Embryonic facial prominence (tissue), 1 donor: ENCODE measurements around the gene TBC1D28.
"Not testable (repeated sequence)": the region's sequence is repeated elsewhere in the genome, so short reads cannot be mapped to it uniquely, and the experiment has no call there.

Experiments used
- DNase-seq: peaks from one replicate; pipeline ENCODE4 v3.0.0-alpha.2; 2016; ENCODE audit errors: extremely low spot score

The TBC1D28 gene

DNA sequence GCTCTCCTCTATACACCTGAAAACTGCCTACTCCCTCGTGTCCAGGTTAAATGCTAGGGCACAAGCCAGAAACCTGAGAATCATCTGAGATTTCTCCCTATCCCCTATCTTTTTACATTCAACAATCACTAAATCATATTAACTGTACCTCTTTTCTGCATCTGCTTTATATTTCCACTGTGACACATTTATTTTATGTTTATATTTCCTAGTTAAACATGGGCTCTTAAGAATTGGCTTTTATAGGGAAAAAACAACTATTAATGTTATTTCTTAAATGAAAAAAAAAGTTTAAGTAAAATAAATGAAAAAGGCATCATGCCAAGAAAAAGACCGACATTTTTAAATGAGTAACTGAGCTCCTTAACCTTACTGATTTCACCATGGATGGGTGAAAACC is 26.6 kb downstream of the TBC1D28 start:
- DNase-seq, result not testable (repeated sequence)

DNA sequence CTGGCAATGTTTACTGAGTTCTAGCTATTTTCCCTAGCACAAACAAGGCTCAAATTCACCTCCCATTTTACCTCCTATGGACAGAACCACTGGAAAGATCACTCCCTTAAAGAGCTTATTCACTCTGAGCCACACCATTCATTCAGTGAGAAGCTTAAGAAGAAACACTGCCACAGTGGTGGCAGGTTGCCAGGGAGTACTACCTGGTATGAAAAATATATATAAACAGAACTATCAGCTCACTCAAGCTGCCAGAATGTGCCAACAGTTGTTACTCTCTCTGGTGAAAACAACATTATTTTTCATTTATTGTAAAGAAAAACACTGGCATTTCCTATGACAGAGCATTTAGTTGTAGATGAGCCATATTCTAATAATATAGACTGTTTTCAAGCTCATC is 31.2 kb downstream of the TBC1D28 start:
- not testable (repeated sequence) for DNase-seq

DNA sequence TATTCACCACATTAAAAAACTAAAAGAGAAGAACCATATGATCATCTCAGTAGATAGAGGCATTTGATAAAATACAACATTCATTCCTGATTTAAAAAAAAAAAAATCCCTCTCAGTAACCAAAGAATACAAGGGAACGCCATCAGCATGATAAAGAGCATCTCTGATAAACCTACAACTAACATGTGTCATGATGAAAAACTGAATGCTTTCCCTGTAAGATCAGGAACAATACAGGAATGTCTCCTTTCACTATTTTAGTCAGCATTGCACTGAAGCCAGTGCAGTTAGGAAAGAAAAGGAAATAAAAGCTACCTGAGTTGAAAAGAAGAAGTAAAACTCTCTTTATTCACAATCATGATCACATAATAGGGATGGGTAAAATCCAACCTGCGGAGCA is 51.1 kb downstream of the TBC1D28 start:
- not testable (repeated sequence) for DNase-seq
